A673 (cell line): ENCODE data around the gene PTCRA. TPM values are rescaled to one million over a fixed set of nuclear protein-coding genes. Genes with fewer than 3 reads are reported as not detected.

Experiments used
- BruUV-seq: library from RNA; stranded (reverse); fragments of 400-500 nt; replicated peaks from 2 replicates; lab custom pipeline; 2021; lab: Mats Ljungman, UMichigan
- CTCF ChIA-PET: fragments of 300-600 bp; sonication (Branson Sonifier 250); formaldehyde crosslinking; loops from one replicate; lab custom pipeline; 2022; ENCODE audit warnings: antibody characterized with exemption; lab: Charles Lee
- POLR2A ChIA-PET: fragments of 300-600 bp; sonication (Branson Sonifier 250); formaldehyde crosslinking; loops from one replicate; lab custom pipeline; 2022; ENCODE audit warnings: antibody characterized with exemption; ENCODE audit not compliant: low non-redundant PET; lab: Charles Lee
- DNase-seq: peaks from one replicate; pipeline ENCODE4 v3.0.0-alpha.2; 2015; ENCODE audit warnings: low spot score
- H3K27ac ChIP-seq: fragments of 200-600 bp; sonication (generic); 2 replicates; pipeline ENCODE4 v1.5.1; 2016; ENCODE audit warnings: mixed run types, low read depth, mild to moderate bottlenecking, mixed read lengths, antibody characterized with exemption, low read length; ENCODE audit not compliant: poor library complexity, severe bottlenecking
- H3K27me3 ChIP-seq: fragments of 200-600 bp; sonication (generic); replicated peaks from 2 replicates; pipeline ENCODE4 v1.6.1; 2017; ENCODE audit warnings: mixed run types, low read depth, mild to moderate bottlenecking, mixed read lengths, antibody characterized with exemption, low read length; ENCODE audit not compliant: insufficient read depth, poor library complexity
- H3K36me3 ChIP-seq: fragments of 200-600 bp; sonication (generic); 2 replicates; pipeline ENCODE4 v1.6.1; 2016; ENCODE audit warnings: mixed run types, mild to moderate bottlenecking, mixed read lengths, antibody characterized with exemption, low read length; ENCODE audit not compliant: insufficient read depth, poor library complexity, severe bottlenecking
- H3K4me1 ChIP-seq: fragments of 200-600 bp; sonication (generic); 2 replicates; pipeline ENCODE4 v1.6.1; 2017; ENCODE audit warnings: mixed run types, mild to moderate bottlenecking, mixed read lengths, antibody characterized with exemption, low read length; ENCODE audit not compliant: insufficient read depth, poor library complexity, severe bottlenecking
- H3K4me3 ChIP-seq: fragments of 200-600 bp; sonication (generic); 2 replicates; pipeline ENCODE4 v1.5.1; 2016; ENCODE audit warnings: low read depth, mixed run types, mild to moderate bottlenecking, mixed read lengths, low read length; ENCODE audit not compliant: poor library complexity, severe bottlenecking
- H3K9me3 ChIP-seq: fragments of 200-600 bp; sonication (generic); 2 replicates; pipeline ENCODE4 v1.6.1; 2016; ENCODE audit warnings: mixed run types, low read depth, mild to moderate bottlenecking, mixed read lengths, antibody characterized with exemption, low read length; ENCODE audit not compliant: poor library complexity, severe bottlenecking
- CTCF ChIP-seq: fragments of 300-800, 200-600 bp; sonication (generic); conservative IDR thresholded peaks from 2 replicates; pipeline ENCODE4 v1.5.1; 2017; ENCODE audit warnings: low read depth, mild to moderate bottlenecking, antibody characterized with exemption, low read length, moderate library complexity, mixed read lengths
- EZH2 ChIP-seq: fragments of 200-600 bp; sonication (generic); IDR thresholded peaks from 2 replicates; pipeline ENCODE4 v1.6.1; 2017; ENCODE audit warnings: borderline replicate concordance, low read depth, mild to moderate bottlenecking, mixed read lengths, antibody characterized with exemption, low read length; ENCODE audit not compliant: poor library complexity, severe bottlenecking
- intact Hi-C: fragments of 100-400 bp; cut with micrococcal nuclease; formaldehyde crosslinking; loops from one replicate; pipeline ENCODE4 v1.10.0; 2022; ENCODE audit not compliant: unreplicated experiment
- total RNA-seq: library from RNA; stranded (reverse); gene quantifications from 2 replicates; pipeline ENCODE4 v1.2.3, GENCODE V29; 2021

Gene PTCRA
- total RNA-seq, 1 experiment from 2014 or later: not detected

GRCh38 chr6:42974919-42975505, 59.2 kb downstream of the PTCRA start:
- Histone ChIP-seq H3K4me1 (peaks cover 16% of the 10 kb centered on the region), H3K9me3 (no peaks in the 10 kb centered on the region), H3K4me3 (no peak overlapping the region), H3K36me3 (peaks cover 10% of the 10 kb centered on the region), H3K27me3 (no peaks in the 10 kb centered on the region), H3K27ac (no peak overlapping the region)
- no TSS peak for BruUV-seq
- ChIA-PET POLR2A (no interaction called here), CTCF (interaction anchor here (0.7 kb wide), 1 partner anchor 714 kb away, joined by 3 read pairs; no protein-coding TSS in a partner anchor)
- DNase-seq: no peak
- no peak for TF ChIP-seq CTCF
- TF ChIP-seq EZH2: no peak
- intact Hi-C loops: no loop called here

Other genes starting within 250 kb of the PTCRA start
- 0.41 and 0.46 TPM in 2 replicates for gene PRPH2, start 193.5 kb upstream of the PTCRA start, total RNA-seq
- gene TBCC, start 169.9 kb upstream of the PTCRA start, total RNA-seq: 29.4 and 31.3 TPM in 2 replicates
- 6.9 and 7.9 TPM in 2 replicates for gene BICRAL, start 134.0 kb upstream of the PTCRA start, total RNA-seq
- gene RPL7L1, start 36.4 kb upstream of the PTCRA start, total RNA-seq: 168 and 183 TPM in 2 replicates
- gene CNPY3, start 13.4 kb downstream of the PTCRA start, total RNA-seq: 34.5 and 37.7 TPM in 2 replicates
- 1.2 and 1.8 TPM in 2 replicates for gene GNMT, start 44.7 kb downstream of the PTCRA start, total RNA-seq
- gene PEX6, start 63.1 kb downstream of the PTCRA start, total RNA-seq: 25.9 and 26.1 TPM in 2 replicates
- gene PPP2R5D, start 68.5 kb downstream of the PTCRA start, total RNA-seq: 73.6 and 77.1 TPM in 2 replicates
- 113 and 125 TPM in 2 replicates for gene MEA1, start 97.9 kb downstream of the PTCRA start, total RNA-seq
- gene KLHDC3, start 98.2 kb downstream of the PTCRA start, total RNA-seq: 90.1 and 108 TPM in 2 replicates
- gene RRP36, start 105.6 kb downstream of the PTCRA start, total RNA-seq: 104 and 115 TPM in 2 replicates
- 29.4 and 30.7 TPM in 2 replicates for gene CUL7, start 137.8 kb downstream of the PTCRA start, total RNA-seq
- gene MRPL2, start 143.4 kb downstream of the PTCRA start, total RNA-seq: 95.8 and 127 TPM in 2 replicates
- 21.3 and 35.6 TPM in 2 replicates for gene KLC4, start 143.6 kb downstream of the PTCRA start, total RNA-seq
- gene PTK7, start 160.3 kb downstream of the PTCRA start, total RNA-seq: 84.5 and 95.8 TPM in 2 replicates